SU-DHL-6 (cell line): ENCODE results near the gene FBXO36.

Source experiments
- H2AFZ ChIP-seq: fragments of 200-600 bp; sonication (generic); 2 replicates; pipeline ENCODE4 v1.6.1; 2014; ENCODE audit warnings: low read depth, mild to moderate bottlenecking, moderate library complexity, mixed read lengths, antibody characterized with exemption, low read length; ENCODE audit not compliant: severe bottlenecking
- H3F3A ChIP-seq: fragments of 200-600 bp; shearing (Covaris generic); 2 replicates; pipeline ENCODE4 v1.6.0; 2016; ENCODE audit warnings: antibody characterized with exemption, mild to moderate bottlenecking; ENCODE audit not compliant: insufficient read depth
- H3K27ac ChIP-seq: fragments of 200-600 bp; sonication (generic); 2 replicates; pipeline ENCODE4 v1.5.1; 2016; ENCODE audit warnings: low read depth, mild to moderate bottlenecking, low read length, moderate library complexity, mixed read lengths
- H3K27me3 ChIP-seq: fragments of 200-600 bp; sonication (generic), shearing (Covaris generic); 2 replicates; pipeline ENCODE4 v1.6.0; 2014; ENCODE audit warnings: mild to moderate bottlenecking, low read length
- H3K36me3 ChIP-seq: fragments of 200-600 bp; sonication (generic); 2 replicates; pipeline ENCODE4 v1.6.1; 2014; ENCODE audit warnings: mild to moderate bottlenecking, low read length, mixed read lengths
- H3K4me2 ChIP-seq: fragments of 300-600, 200-600 bp; shearing (Covaris generic), sonication (generic); 2 replicates; pipeline ENCODE4 v1.6.0; 2014; ENCODE audit warnings: low read length, low read depth, mild to moderate bottlenecking; ENCODE audit not compliant: poor library complexity, severe bottlenecking
- H3K4me3 ChIP-seq: fragments of 200-600 bp; sonication (generic); 2 replicates; pipeline ENCODE4 v1.5.1; 2014; ENCODE audit warnings: antibody characterized with exemption, low read length, mild to moderate bottlenecking, mixed read lengths; ENCODE audit not compliant: insufficient read depth, poor library complexity, severe bottlenecking
- H3K79me2 ChIP-seq: fragments of 200-600 bp; sonication (generic); 2 replicates; pipeline ENCODE4 v1.6.1; 2014; ENCODE audit warnings: mild to moderate bottlenecking, low read length, moderate library complexity; ENCODE audit not compliant: insufficient read depth
- H3K9ac ChIP-seq: fragments of 200-600 bp; sonication (generic); 2 replicates; pipeline ENCODE4 v1.7.0; 2014; ENCODE audit warnings: mild to moderate bottlenecking, low read length
- H3K9me2 ChIP-seq: fragments of 200-600 bp; sonication (generic); replicated peaks from 2 replicates; pipeline ENCODE4 v1.6.1; 2014; ENCODE audit warnings: low read length; ENCODE audit not compliant: insufficient read depth
- H3K9me3 ChIP-seq: fragments of 200-600 bp; sonication (generic); 2 replicates; pipeline ENCODE4 v1.6.1; 2014; ENCODE audit warnings: low read length, mixed read lengths; ENCODE audit not compliant: insufficient read depth
- H4K20me1 ChIP-seq: fragments of 200-600 bp; sonication (generic); 2 replicates; pipeline ENCODE4 v1.6.1; 2014; ENCODE audit warnings: low read depth, mild to moderate bottlenecking, antibody characterized with exemption, low read length, moderate library complexity, mixed read lengths
- CTCF ChIP-seq: fragments of 200-600 bp; sonication (generic); IDR thresholded peaks from one replicate; pipeline ENCODE4 v1.5.1; 2017; ENCODE audit warnings: antibody characterized with exemption, mild to moderate bottlenecking, low read length, moderate library complexity; ENCODE audit not compliant: insufficient read depth, poor library complexity, severe bottlenecking
- EZH2phosphoT487 ChIP-seq: fragments of 200-600 bp; sonication (generic), shearing (Covaris generic); conservative IDR thresholded peaks from 2 replicates; pipeline ENCODE4 v1.6.1; 2018; ENCODE audit warnings: mild to moderate bottlenecking, antibody characterized with exemption, low read length, moderate library complexity, mixed read lengths

FBXO36 gene

GRCh38 chr2:229917793-229918192 lies 4.5 kb upstream of the FBXO36 start:
- Histone ChIP-seq H3K9me2 (no peaks in the 10 kb centered on the region), H3K36me3 (peaks cover 3% of the 10 kb centered on the region; the same call in 1 of the 2 replicates), H3K4me3 (no peak overlapping the region), H3K27ac (no peak overlapping the region), H3K79me2 (peaks cover 85% of the 10 kb centered on the region), H2AFZ (no peak overlapping the region), H4K20me1 (peaks cover 8% of the 10 kb centered on the region; the same call in 1 of the 2 replicates), H3K27me3 (no peaks in the 10 kb centered on the region), H3K4me2 (no peak overlapping the region), H3K9me3 (no peaks in the 10 kb centered on the region), H3K9ac (no peak overlapping the region), H3F3A (peaks cover 19% of the 10 kb centered on the region; the same call in 1 of the 2 replicates)
- TF ChIP-seq CTCF (no peak), EZH2phosphoT487 (no peak)

- Histone ChIP-seq H3K79me2 (peaks cover 62% of the 10 kb centered on the region), H3K9ac (peak overlapping the region; percentile 78), H3K27me3 (no peaks in the 10 kb centered on the region), H3K4me3 (peak overlapping the region; percentile 58), H3K27ac (peak overlapping the region; percentile 91; the same call in 1 of the 2 replicates), H3K4me2 (peak overlapping the region; percentile 56), H2AFZ (no peak overlapping the region), H3F3A (peaks cover 19% of the 10 kb centered on the region; the same call in 1 of the 2 replicates), H3K9me3 (no peaks in the 10 kb centered on the region), H3K36me3 (peaks cover 3% of the 10 kb centered on the region; the same call in 1 of the 2 replicates), H3K9me2 (no peaks in the 10 kb centered on the region), H4K20me1 (no peaks in the 10 kb centered on the region)
- TF ChIP-seq EZH2phosphoT487: no peak
- no peak for TF ChIP-seq CTCF
Observed at GRCh38 chr2:229920011-229920641, 2.2 kb upstream of the FBXO36 start.

- Histone ChIP-seq H3K4me2 (peak overlapping the region; percentile 56), H3K9ac (peak overlapping the region; percentile 78), H3K9me2 (no peaks in the 10 kb centered on the region), H3K36me3 (peaks cover 3% of the 10 kb centered on the region; the same call in 1 of the 2 replicates), H3K27ac (peak overlapping the region; percentile 91), H3K27me3 (no peaks in the 10 kb centered on the region), H3K9me3 (no peaks in the 10 kb centered on the region), H2AFZ (peak overlapping the region; percentile 18), H3K4me3 (peak overlapping the region; percentile 58), H4K20me1 (no peaks in the 10 kb centered on the region), H3F3A (peaks cover 19% of the 10 kb centered on the region; the same call in 1 of the 2 replicates), H3K79me2 (peaks cover 50% of the 10 kb centered on the region)
- TF ChIP-seq EZH2phosphoT487 (no peak), CTCF (no peak)
Observed at GRCh38 chr2:229921101-229921891, 1.0 kb upstream of the FBXO36 start.
